ENCODE results near the gene MAN2C1. TPM values are rescaled to one million over a fixed set of nuclear protein-coding genes. Genes with fewer than 3 reads are reported as not detected.
"Not testable (repeated sequence)": the region's sequence is repeated elsewhere in the genome, so short reads cannot be mapped to it uniquely, and the experiment has no call there.

MAN2C1 gene
- total RNA-seq, 5 donors from 2014 or later (not counting 1 experiment from before 2014, with no cell fraction given), result 357 to 529 (median 447) TPM

- DNase-seq (no peak), ATAC-seq (replicated peaks in 1 of 4) (no peak)
- ChIA-PET POLR2A (interaction anchor here in 1 of 2 donors (0.6 kb wide), 1 partner anchor 103 kb away, joined by 5 read pairs; the partner anchor contains the start of gene SIN3A), CTCF (interaction anchor here in 1 of 2 donors (2.4 kb wide), 1 partner anchor 19 kb away, joined by 9 read pairs; the partner anchor contains the start of gene MAN2C1)
- Mint-ChIP-seq H3K9me3 (peaks cover 5 to 12% (median 7%) of the 10 kb centered on the region in 3 donors), H3K4me3 (peak overlapping the region; percentile 57 to 90 (median 71)), H3K36me3 (peaks cover 7% of the 10 kb centered on the region), H3K4me1 (peaks cover 30 to 40% (median 31%) of the 10 kb centered on the region in 3 donors), H3K27me3 (no peaks in the 10 kb centered on the region), H3K27ac (peak overlapping the region; percentile 67 to 94)
- peaks cover 2 to 47% of the 10 kb centered on the region in 2 experiments for H3K4me1 ChIP-seq (ENCODE audit: control insufficient read depth in 1 of 2, extremely low read depth in 1 of 2, insufficient read depth in 2 of 2, low read length in 2 of 2)
- peaks cover 0 to 16% of the 10 kb centered on the region in 2 experiments for H3K27me3 ChIP-seq (replicated peaks in 1 of 2; ENCODE audit: control insufficient read depth in 2 of 2, extremely low read depth in 1 of 2, insufficient read depth in 2 of 2, low read length in 1 of 2)
- WGBS (ENCODE audit: insufficient coverage), result 72% methylated on average over 45 of the region's 46 CpGs
- no peaks in the 10 kb centered on the region for H3K9me3 ChIP-seq
- H3K36me3 ChIP-seq (ENCODE audit: control insufficient read depth in 2 of 2, extremely low read depth in 1 of 2, insufficient read depth in 1 of 2, low read length in 1 of 2), result no peaks in the 10 kb centered on the region
- H3K27ac ChIP-seq (ENCODE audit: low read length), result peak overlapping the region; percentile 85
- H3K4me3 ChIP-seq (ENCODE audit: control insufficient read depth in 1 of 2, extremely low read depth in 1 of 2, low read length in 1 of 2), result peak overlapping the region; percentile 19 to 38
Measured at GRCh38 chr15:75348562-75349350, 19.7 kb downstream of the MAN2C1 start.

GRCh38 chr15:75348034-75348561, 20.3 kb downstream of the MAN2C1 start:
- ChIA-PET CTCF (interaction anchor here (0.6 to 2.4 kb wide), 2 partner anchors 20 to 519 kb away, joined by 7 to 9 read pairs; partner anchors contain the start of gene MAN2C1 (in 1 of the 2)), POLR2A (interaction anchor here in 1 of 2 donors (0.6 to 0.9 kb wide), 2 partner anchors 20 to 104 kb away, joined by 3 to 5 read pairs; partner anchors contain the start of genes MAN2C1 and SIN3A)
- peak in 2 of 4 experiments; percentile 8 to 20 for ATAC-seq (replicated peaks in 1 of 4)
- Histone ChIP-seq H3K36me3 (ENCODE audit: control insufficient read depth in 2 of 2, extremely low read depth in 1 of 2, insufficient read depth in 1 of 2, low read length in 1 of 2) (no peaks in the 10 kb centered on the region), H3K4me1 (ENCODE audit: control insufficient read depth in 1 of 2, extremely low read depth in 1 of 2, insufficient read depth in 2 of 2, low read length in 2 of 2) (peaks cover 2 to 47% of the 10 kb centered on the region in 2 experiments), H3K9me3 (no peaks in the 10 kb centered on the region), H3K27ac (ENCODE audit: low read length) (peak overlapping the region; percentile 85), H3K27me3 (replicated peaks in 1 of 2; ENCODE audit: control insufficient read depth in 2 of 2, extremely low read depth in 1 of 2, insufficient read depth in 2 of 2, low read length in 1 of 2) (peaks cover 0 to 16% of the 10 kb centered on the region in 2 experiments), H3K4me3 (ENCODE audit: control insufficient read depth in 1 of 2, extremely low read depth in 1 of 2, low read length in 1 of 2) (peak overlapping the region; percentile 59 to 89)
- Mint-ChIP-seq H3K9me3 (peaks cover 5 to 12% (median 7%) of the 10 kb centered on the region in 3 donors), H3K36me3 (peaks cover 7% of the 10 kb centered on the region), H3K27me3 (no peaks in the 10 kb centered on the region), H3K4me1 (peaks cover 30 to 40% (median 31%) of the 10 kb centered on the region in 3 donors), H3K27ac (peak overlapping the region in 1 of 2 donors; percentile 55), H3K4me3 (peak overlapping the region; percentile 78 to 90 (median 85))
- WGBS (ENCODE audit: insufficient coverage), result 13% methylated on average over 40 of the region's 45 CpGs
- DNase-seq, result no peak

GRCh38 chr15:75347222-75348033, 21.0 kb downstream of the MAN2C1 start:
- DNase-seq, result peak; percentile 40 to 79 (median 62)
- no peaks in the 10 kb centered on the region for H3K9me3 ChIP-seq
- H3K9me3 Mint-ChIP-seq, result peaks cover 5 to 12% (median 7%) of the 10 kb centered on the region in 3 donors
- H3K27ac ChIP-seq (ENCODE audit: low read length), result peak overlapping the region; percentile 53
- H3K36me3 Mint-ChIP-seq, result peaks cover 7% of the 10 kb centered on the region
- peaks cover 0 to 16% of the 10 kb centered on the region in 2 experiments for H3K27me3 ChIP-seq (replicated peaks in 1 of 2; ENCODE audit: control insufficient read depth in 2 of 2, extremely low read depth in 1 of 2, insufficient read depth in 2 of 2, low read length in 1 of 2)
- H3K27me3 Mint-ChIP-seq, result no peaks in the 10 kb centered on the region
- ChIA-PET POLR2A (interaction anchor here in 1 of 2 donors (0.6 to 0.9 kb wide), 2 partner anchors 21 to 104 kb away, joined by 3 to 5 read pairs; partner anchors contain the start of genes MAN2C1 and SIN3A), CTCF (interaction anchor here (0.6 to 2.4 kb wide), 2 partner anchors 21 to 519 kb away, joined by 7 to 9 read pairs; partner anchors contain the start of gene MAN2C1 (in 1 of the 2))
- under 1% methylated on average over 55 of the region's 65 CpGs for WGBS (ENCODE audit: insufficient coverage)
- peak overlapping the region; percentile 78 to 90 (median 85) for H3K4me3 Mint-ChIP-seq
- peaks cover 30 to 40% (median 31%) of the 10 kb centered on the region in 3 donors for H3K4me1 Mint-ChIP-seq
- peak overlapping the region; percentile 76 to 86 for H3K27ac Mint-ChIP-seq
- peak overlapping the region; percentile 59 to 89 for H3K4me3 ChIP-seq (ENCODE audit: control insufficient read depth in 1 of 2, extremely low read depth in 1 of 2, low read length in 1 of 2)
- no peaks in the 10 kb centered on the region for H3K36me3 ChIP-seq (ENCODE audit: control insufficient read depth in 2 of 2, extremely low read depth in 1 of 2, insufficient read depth in 1 of 2, low read length in 1 of 2)
- peak; percentile 74 to 79 (median 78) for ATAC-seq (replicated peaks in 1 of 4)
- peaks cover 2 to 47% of the 10 kb centered on the region in 2 experiments for H3K4me1 ChIP-seq (ENCODE audit: control insufficient read depth in 1 of 2, extremely low read depth in 1 of 2, insufficient read depth in 2 of 2, low read length in 2 of 2)

GRCh38 chr15:75346796-75347221, 21.6 kb downstream of the MAN2C1 start, which contains the start of gene NEIL1:
Gene NEIL1 (plus strand): TSS chr15:75347039. CDS start chr15:75348906, 1,867 bp downstream.
- Histone ChIP-seq H3K27me3 (replicated peaks in 1 of 2; ENCODE audit: control insufficient read depth in 2 of 2, extremely low read depth in 1 of 2, insufficient read depth in 2 of 2, low read length in 1 of 2) (peaks cover 0 to 16% of the 10 kb centered on the region in 2 experiments), H3K4me1 (ENCODE audit: control insufficient read depth in 1 of 2, extremely low read depth in 1 of 2, insufficient read depth in 2 of 2, low read length in 2 of 2) (peaks cover 2 to 47% of the 10 kb centered on the region in 2 experiments), H3K4me3 (ENCODE audit: control insufficient read depth in 1 of 2, extremely low read depth in 1 of 2, low read length in 1 of 2) (peak within 1 kb of the TSS; percentile 59 to 89), H3K27ac (ENCODE audit: low read length) (peak within 1 kb of the TSS; percentile 53), H3K36me3 (ENCODE audit: control insufficient read depth in 2 of 2, extremely low read depth in 1 of 2, insufficient read depth in 1 of 2, low read length in 1 of 2) (no peaks in the 10 kb centered on the region), H3K9me3 (no peaks in the 10 kb centered on the region)
- Mint-ChIP-seq H3K9me3 (peaks cover 5 to 12% (median 7%) of the 10 kb centered on the region in 3 donors), H3K4me3 (peak within 1 kb of the TSS; percentile 78 to 90 (median 85)), H3K27ac (peak within 1 kb of the TSS; percentile 76 to 86), H3K27me3 (no peaks in the 10 kb centered on the region), H3K36me3 (peaks cover 7% of the 10 kb centered on the region), H3K4me1 (peaks cover 30 to 40% (median 31%) of the 10 kb centered on the region in 3 donors)
- CTCF ChIA-PET, result interaction anchor here in 1 of 2 donors (2.4 kb wide), 1 partner anchor 21 kb away, joined by 9 read pairs; the partner anchor contains the start of gene MAN2C1
- WGBS (ENCODE audit: insufficient coverage), result 34% methylated on average over 13 of the region's 20 CpGs
- DNase-seq (peak in 1 of 35 experiments; percentile 35), ATAC-seq (replicated peaks in 1 of 4) (no peak)
- POLR2A ChIA-PET, result no interaction called here

- not testable (repeated sequence) for H3K27ac ChIP-seq (ENCODE audit: low read length); H3K27ac Mint-ChIP-seq
- CTCF ChIA-PET, result interaction anchor here in 1 of 2 donors (0.6 kb wide), 1 partner anchor 581 kb away, joined by 4 read pairs; no protein-coding TSS in a partner anchor
Measured at GRCh38 chr15:75343953-75344352, 24.5 kb downstream of the MAN2C1 start.

More at GRCh38 chr15:75343953-75344352, 24.5 kb downstream of the MAN2C1 start:
- peaks cover 11 to 18% (median 13%) of the 10 kb centered on the region in 3 donors for H3K4me1 Mint-ChIP-seq
- H3K36me3 ChIP-seq (ENCODE audit: control insufficient read depth in 2 of 2, extremely low read depth in 1 of 2, insufficient read depth in 1 of 2, low read length in 1 of 2); DNase-seq; ATAC-seq (replicated peaks in 1 of 4); H3K9me3 ChIP-seq; H3K4me3 Mint-ChIP-seq; H3K27me3 Mint-ChIP-seq; H3K4me3 ChIP-seq (ENCODE audit: control insufficient read depth in 1 of 2, extremely low read depth in 1 of 2, low read length in 1 of 2); H3K9me3 Mint-ChIP-seq; H3K36me3 Mint-ChIP-seq: not testable (repeated sequence)
- H3K4me1 ChIP-seq (ENCODE audit: control insufficient read depth in 1 of 2, extremely low read depth in 1 of 2, insufficient read depth in 2 of 2, low read length in 2 of 2), result peaks cover 2 to 27% of the 10 kb centered on the region in 2 experiments
- peaks cover 0 to 16% of the 10 kb centered on the region in 2 experiments for H3K27me3 ChIP-seq (replicated peaks in 1 of 2; ENCODE audit: control insufficient read depth in 2 of 2, extremely low read depth in 1 of 2, insufficient read depth in 2 of 2, low read length in 1 of 2)
- POLR2A ChIA-PET, result interaction anchor here in 1 of 2 donors (0.5 kb wide), 1 partner anchor 92 kb away, joined by 3 read pairs; no protein-coding TSS in a partner anchor
- no CpG with 5 or more reads among the region's 8 CpGs for WGBS (ENCODE audit: insufficient coverage)

Data from T-cell (primary cell).